ENCODE data around the gene LRBA.
"Not testable (repeated sequence)": the region's sequence is repeated elsewhere in the genome, so short reads cannot be mapped to it uniquely, and the experiment has no call there.

The LRBA gene

GRCh38 chr4:150923945-150924344 is 91.1 kb downstream of the LRBA start:
- no peak for DNase-seq (ENCODE audit: low spot score)
- in situ Hi-C loops (cut with MboI; ENCODE audit: low pct_unique_long_range_greater_than_20kb, low sequenced_read_pairs, unreplicated experiment): no loop called here
- no peak for TF ChIP-seq CTCF (IDR thresholded peaks at IDR 0.05; ENCODE audit: extremely low read depth, insufficient read depth, missing control alignments)

DNA sequence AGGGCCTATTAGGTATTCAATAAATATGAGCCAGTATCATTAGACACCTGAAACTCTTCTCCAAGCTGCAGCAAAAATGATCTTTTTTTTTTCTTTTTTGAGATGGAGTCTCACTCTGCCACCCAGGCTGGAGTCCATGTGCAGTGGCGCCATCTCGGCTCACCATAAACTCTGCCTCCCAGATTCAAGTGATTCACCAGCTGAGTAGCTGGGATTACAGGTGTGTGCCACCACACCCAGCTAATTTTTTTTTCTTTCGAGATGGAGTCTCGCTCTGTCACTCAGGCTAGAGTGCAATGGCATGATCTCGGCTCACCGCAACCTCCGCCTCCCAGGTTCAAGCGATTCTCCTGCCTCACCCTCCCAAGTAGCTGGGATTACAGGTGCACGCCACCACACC is 93.6 kb downstream of the LRBA start:
- DNase-seq (ENCODE audit: low spot score); in situ Hi-C loops (cut with MboI; ENCODE audit: low pct_unique_long_range_greater_than_20kb, low sequenced_read_pairs, unreplicated experiment): not testable (repeated sequence)

- in situ Hi-C loops (cut with MboI; ENCODE audit: low pct_unique_long_range_greater_than_20kb, low sequenced_read_pairs, unreplicated experiment); DNase-seq (ENCODE audit: low spot score): not testable (repeated sequence)
Observed at GRCh38 chr4:150918562-150918961, 96.5 kb downstream of the LRBA start.

DNA sequence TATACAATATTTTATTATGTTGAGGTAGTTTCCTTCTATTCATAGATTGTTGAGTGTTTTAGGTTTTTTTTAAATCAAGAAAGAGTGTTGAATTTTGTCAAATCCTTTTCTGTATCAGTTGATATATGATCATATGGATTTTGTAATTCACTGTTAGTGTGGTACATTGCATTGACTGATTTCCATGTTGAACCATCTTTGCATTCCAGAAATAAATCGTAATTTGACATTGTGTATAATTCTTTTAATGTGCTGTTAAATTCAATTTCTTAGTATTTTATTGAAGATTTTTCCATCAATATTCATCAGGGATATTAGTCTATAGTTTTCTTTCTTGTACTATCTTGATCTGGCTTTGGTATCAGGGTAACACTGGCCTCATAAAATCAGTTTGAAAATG is 103.8 kb downstream of the LRBA start:
- no peak for DNase-seq (ENCODE audit: low spot score)
- no peak for TF ChIP-seq CTCF (IDR thresholded peaks at IDR 0.05; ENCODE audit: extremely low read depth, insufficient read depth, missing control alignments)
- in situ Hi-C loops (cut with MboI; ENCODE audit: low pct_unique_long_range_greater_than_20kb, low sequenced_read_pairs, unreplicated experiment): no loop called here

- DNase-seq (ENCODE audit: low spot score): no peak
- TF ChIP-seq CTCF (IDR thresholded peaks at IDR 0.05; ENCODE audit: extremely low read depth, insufficient read depth, missing control alignments): no peak
- in situ Hi-C loops (cut with MboI; ENCODE audit: low pct_unique_long_range_greater_than_20kb, low sequenced_read_pairs, unreplicated experiment): no loop called here
Observed at GRCh38 chr4:150909116-150909515, 106.0 kb downstream of the LRBA start.

GRCh38 chr4:150906987-150907633 is 108.0 kb downstream of the LRBA start:
- in situ Hi-C loops (cut with MboI; ENCODE audit: low pct_unique_long_range_greater_than_20kb, low sequenced_read_pairs, unreplicated experiment): no loop called here
- DNase-seq (ENCODE audit: low spot score): no peak
- TF ChIP-seq CTCF (IDR thresholded peaks at IDR 0.05; ENCODE audit: extremely low read depth, insufficient read depth, missing control alignments): no peak

DNA sequence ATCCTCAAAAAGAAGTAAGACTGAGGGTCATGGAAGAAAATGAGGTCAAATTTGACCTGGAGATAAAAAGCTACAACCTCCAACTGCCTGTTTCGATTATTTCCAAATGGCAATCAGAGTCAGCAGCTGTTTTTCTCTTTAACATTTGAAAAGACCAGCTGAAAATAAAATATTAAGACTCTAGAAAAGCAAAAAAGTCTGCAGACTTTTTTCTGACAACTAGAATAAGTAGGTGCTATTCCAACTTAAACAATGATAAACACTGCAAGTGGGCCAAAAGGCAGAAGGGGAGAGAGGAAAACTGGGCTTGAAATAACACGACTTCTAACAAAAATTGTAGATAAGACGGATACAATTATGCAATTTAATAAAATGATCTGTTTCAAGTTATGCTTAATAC is 110.4 kb downstream of the LRBA start:
- no peak for DNase-seq (ENCODE audit: low spot score)
- in situ Hi-C loops (cut with MboI; ENCODE audit: low pct_unique_long_range_greater_than_20kb, low sequenced_read_pairs, unreplicated experiment): no loop called here
- no peak for TF ChIP-seq CTCF (IDR thresholded peaks at IDR 0.05; ENCODE audit: extremely low read depth, insufficient read depth, missing control alignments)

GRCh38 chr4:150903603-150904002 is 111.5 kb downstream of the LRBA start:
- TF ChIP-seq CTCF (IDR thresholded peaks at IDR 0.05; ENCODE audit: extremely low read depth, insufficient read depth, missing control alignments): no peak
- in situ Hi-C loops (cut with MboI; ENCODE audit: low pct_unique_long_range_greater_than_20kb, low sequenced_read_pairs, unreplicated experiment): no loop called here
- no peak for DNase-seq (ENCODE audit: low spot score)

All from GM13977 (cell line).